NCI-H446 treated with DMSO at 0.1 percent for 48 hours (cell line): Measurements from ENCODE around the gene HOXA4.

Experiments
- DNase-seq: peaks from one replicate; lab custom pipeline; 2025; lab: John Stamatoyannopoulos, UW

Gene HOXA4

DNA sequence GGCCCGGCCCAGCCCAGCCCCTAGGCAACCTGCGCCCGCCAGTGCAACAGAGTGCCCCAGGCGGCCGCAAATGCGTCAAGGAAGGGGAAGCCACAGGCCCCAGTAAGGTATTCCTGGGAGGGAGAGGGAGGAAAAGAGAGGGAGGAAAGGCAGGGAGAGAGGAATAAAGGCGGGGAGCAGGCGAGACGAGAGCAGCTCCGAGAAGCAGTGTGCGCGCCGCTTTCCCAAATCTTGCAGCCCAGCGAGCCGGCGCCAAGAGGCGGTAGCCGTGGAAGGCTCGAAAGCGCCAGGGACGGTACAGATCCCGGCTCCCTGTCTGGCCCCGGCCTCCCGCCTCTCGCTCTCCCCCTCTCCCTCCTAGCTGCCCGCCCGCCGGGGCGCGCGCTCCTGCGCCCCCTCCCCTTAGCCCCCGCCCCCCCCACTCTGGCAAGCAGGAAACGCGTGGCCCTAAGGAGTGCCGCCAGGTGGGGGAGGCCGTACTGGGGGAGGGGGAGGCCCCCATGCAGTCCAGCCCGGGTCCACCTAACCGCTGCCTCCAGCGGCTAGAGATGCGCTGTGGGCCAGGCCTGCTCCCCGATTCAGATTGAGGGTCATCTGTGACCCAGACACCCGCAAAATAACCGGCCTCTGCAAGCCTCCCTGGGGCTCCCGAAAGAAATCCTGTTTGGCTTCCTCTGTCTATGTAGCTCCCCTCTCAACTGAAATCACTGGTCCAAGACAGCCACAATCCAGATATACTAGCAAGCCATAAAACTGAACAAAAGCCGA, 39.3 kb upstream of the HOXA4 start:
- no peak for DNase-seq

DNA sequence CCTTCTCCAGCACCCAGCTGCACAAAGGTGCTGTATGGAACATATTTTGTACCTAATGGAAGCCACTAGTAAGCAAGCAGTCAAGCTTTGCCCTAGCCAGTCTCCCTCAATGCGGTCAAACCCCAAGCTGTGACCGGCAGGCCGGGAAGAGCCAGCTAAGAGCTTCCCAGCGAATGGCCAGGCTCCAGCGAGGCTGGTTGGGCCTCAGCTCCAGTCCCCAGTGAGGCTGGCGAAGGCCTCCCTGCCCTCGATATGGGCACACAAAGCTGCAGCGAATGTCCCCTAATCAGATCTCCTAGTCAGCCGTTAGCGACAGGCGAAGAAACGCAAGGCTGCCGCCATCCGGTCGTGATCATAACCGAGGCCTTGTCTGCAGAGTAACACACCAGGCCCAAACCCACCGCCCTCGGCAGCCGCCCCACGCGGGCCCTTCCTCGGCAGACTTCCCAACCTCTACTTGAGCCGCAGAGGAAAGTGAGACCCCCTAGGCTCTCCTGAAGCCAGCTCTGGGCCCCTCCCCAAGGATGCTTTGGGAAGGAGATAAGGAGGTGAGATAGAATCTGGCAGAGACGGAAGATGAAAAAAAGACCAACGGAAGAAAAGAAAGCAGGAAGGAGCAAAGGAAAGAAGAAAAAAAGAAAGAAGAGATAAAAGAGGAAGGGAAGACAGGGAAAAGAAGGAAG, 37.8 kb upstream of the HOXA4 start:
- DNase-seq, result peak; percentile 48

- DNase-seq, result no peak
Observed at GRCh38 chr7:27167916-27168264, 37.3 kb upstream of the HOXA4 start.

- no peak for DNase-seq
Observed at GRCh38 chr7:27166531-27167505, 36.3 kb upstream of the HOXA4 start.

DNA sequence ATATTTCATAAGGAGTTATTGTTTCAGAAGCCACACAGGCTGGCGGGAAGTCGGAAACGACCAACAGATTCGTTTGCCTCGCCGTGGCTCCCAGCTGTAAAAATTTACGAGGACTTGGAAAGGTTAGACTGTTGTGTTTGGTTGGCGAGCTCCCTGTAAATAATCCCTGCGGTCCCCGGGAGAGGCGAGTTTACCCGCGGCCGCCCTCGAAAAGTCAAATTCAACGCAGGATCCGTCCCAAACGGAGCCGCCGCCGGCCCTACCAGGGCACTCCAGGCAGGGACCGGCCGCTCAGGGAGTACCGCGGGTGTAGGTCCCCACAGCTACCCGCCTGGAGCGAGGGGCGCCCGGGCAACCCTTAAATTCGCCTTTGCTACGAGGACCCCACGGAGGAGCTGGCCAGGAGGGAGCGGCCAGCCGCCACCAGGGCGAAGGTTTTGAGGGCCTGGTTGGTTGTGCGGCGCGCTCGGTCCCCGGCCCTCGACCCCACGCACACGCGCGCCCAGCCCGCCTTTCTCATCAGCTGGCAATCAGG, 35.5 kb upstream of the HOXA4 start:
- DNase-seq, result no peak

DNA sequence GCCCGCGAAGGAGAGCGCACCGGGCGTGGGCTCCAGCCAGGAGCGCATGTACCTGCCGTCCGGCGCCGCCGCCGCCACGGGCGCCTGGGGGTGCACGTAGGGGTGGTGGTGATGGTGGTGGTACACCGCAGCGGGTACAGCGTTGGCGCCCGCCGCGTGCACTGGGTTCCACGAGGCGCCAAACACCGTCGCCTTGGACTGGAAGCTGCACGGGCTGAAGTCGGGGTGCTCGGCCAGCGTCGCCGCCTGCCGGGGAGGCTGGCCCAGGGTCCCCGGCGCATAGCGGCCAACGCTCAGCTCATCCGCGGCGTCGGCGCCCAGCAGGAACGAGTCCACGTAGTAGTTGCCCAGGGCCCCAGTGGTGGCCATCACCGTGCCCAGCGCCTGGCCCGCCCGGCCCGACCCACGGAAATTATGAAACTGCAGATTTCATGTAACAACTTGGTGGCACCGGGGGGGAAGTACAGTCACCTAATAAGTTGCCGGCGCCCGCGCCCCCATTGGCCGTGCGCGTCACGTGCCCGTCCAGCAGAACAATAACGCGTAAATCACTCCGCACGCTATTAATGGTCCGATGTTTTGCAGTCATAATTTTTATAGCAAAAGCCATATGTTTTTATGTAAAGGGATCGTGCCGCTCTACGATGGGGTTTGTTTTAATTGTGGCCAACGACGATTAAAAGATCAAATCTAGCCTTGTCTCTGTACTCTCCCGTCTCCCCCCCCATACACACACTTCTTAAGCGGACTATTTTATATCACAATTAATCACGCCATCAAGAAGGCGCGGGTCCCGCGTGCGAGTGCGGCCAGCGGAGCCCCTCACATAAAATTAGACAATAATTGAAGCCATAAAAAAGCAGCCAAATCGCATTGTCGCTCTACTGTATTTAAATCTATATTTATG, 34.8 kb upstream of the HOXA4 start, which contains the start of gene HOXA9:
Gene HOXA9, minus strand, starts transcription at position 449 of the 907 bp plus-strand sequence. Its CDS starts 80 bp downstream, at position 369.
- DNase-seq, result no peak

- DNase-seq, result no peak
Observed at GRCh38 chr7:27164367-27165088, 34.0 kb upstream of the HOXA4 start.

GRCh38 chr7:27164045-27164366, 33.4 kb upstream of the HOXA4 start:
- DNase-seq, result no peak

GRCh38 chr7:27163288-27164044, 32.9 kb upstream of the HOXA4 start:
- DNase-seq, result no peak

- no peak for DNase-seq
Observed at GRCh38 chr7:27162561-27163287, 32.2 kb upstream of the HOXA4 start.

GRCh38 chr7:27161721-27162560, 31.4 kb upstream of the HOXA4 start:
- DNase-seq, result no peak

GRCh38 chr7:27161214-27161720, 30.7 kb upstream of the HOXA4 start:
- DNase-seq, result no peak

DNA sequence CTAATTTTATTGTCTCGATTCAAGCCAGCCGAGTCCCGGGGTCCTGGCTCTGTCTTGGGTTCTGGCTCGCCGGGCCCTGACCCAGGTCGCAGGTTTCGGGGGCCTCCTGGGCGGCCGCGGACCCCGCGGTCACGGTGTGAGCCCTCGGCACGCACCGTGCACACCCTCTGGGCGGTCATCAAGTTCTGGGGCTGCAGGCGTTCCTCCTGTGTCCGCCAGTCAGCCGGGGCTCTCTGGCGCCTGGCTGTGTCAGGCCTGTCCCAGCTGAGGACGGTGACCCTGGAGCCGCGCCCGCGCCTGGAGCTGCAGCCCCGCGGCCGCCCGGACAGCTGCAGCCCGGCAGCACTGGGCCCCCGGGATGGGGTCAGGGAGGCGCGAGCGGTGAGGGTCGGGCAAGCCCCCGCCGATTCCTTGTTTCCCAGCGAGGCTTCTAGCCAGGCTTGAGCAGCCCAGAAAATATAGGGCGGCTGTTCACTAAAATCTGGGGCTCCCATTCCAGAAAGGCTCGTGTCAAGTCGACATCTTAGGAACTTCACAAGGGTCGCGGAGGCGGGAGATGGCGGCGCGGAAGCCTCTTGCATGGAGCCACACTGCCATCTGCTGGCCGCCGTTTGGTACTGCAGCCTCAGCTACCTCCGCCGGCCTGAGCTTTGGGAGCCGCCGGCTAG, 30.1 kb upstream of the HOXA4 start:
- peak; percentile 58 for DNase-seq

- DNase-seq, result no peak
Observed at GRCh38 chr7:27160145-27160545, 29.6 kb upstream of the HOXA4 start.

- no peak for DNase-seq
Observed at GRCh38 chr7:27159266-27160144, 28.9 kb upstream of the HOXA4 start.
